GM19351 (cell line): ENCODE measurements around the gene OSM.
A peak's percentile ranks its signal among the peaks of the same experiment; 100 is the strongest.

Source experiments
- ATAC-seq: cut with Tn5 transposase; IDR thresholded peaks from one replicate; pipeline ENCODE4 v1.9.1; 2021; ENCODE audit warnings: mild to moderate bottlenecking, moderate library complexity; ENCODE audit not compliant: unreplicated experiment

OSM gene

DNA sequence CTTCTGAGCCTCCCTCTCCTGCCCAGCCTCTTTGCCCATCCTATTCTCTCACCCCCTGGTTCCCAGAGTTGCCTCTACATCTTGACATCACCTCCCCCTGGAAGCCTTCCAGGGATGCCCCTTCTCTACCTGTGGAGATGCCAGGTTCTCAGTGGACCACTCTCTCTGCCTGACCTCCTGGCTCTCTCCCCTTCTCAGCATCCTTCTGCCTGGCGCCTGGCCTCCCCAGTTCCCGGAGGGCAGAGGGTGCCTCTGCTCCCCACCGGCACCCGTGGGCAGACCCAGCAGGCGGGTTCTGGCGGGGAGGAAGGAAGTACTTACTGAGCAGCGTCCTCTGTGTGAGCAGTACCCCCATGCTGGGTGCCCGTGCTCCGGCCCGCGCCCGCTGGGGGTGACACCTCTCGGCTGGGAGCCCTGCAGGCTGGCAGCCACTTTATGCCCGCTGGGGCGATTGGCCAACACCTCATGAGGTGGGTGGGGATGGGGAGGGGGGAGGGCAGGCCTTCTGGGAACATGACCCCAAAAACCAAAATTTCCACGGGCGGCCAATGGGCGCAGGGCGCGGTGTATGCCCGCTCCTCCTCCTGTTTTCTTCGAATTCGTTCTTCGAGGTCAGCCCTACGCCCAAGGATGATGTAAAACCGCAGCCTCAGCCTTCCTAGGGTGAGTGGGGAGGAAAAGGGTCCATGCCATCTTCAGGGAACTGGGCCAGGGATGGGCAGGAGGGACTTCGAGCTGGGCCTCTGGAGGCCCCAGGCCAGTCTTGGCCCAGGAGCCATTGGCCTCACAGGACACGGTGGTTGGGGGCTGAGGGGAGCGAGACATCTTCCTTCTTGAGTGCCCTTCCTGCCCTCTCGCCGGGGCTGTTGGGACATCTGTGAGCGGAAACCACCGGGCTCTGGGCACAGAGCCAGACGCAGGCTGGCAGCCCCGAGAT, at the start of gene OSM:
Gene OSM (minus strand): TSS at position 407 of the 937 bp plus-strand sequence. CDS start 52 bp downstream, at position 355.
- peak; percentile 7 for ATAC-seq

DNA sequence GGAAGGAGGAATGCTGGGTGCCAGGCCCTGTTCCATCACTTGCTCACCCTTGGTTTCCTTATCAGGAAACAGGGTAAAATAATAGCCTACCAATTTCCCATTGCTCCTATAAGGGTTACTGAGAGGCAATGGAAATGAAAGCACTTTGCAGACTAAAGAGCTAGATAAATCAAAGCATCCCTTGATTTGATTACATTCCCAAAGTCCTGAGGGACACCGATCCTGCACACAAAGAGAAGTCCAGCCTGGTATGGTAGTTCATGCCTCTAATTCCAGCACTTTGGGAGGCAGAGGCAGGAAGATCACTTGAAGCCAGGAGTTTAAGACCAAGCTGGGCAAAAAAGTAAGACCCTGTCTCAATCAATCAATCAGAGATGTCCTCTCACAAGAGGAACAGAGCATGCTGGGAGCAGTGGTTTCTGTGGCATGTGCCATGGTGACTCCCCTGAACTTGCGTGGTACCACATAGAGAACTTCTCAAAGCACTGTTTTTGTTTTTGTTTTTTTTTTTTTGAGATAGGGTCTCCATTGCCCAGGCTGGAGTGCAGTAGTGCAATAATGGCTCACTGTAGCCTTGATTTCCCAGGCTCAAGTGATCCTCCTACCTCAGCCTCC, 49.4 kb upstream of the OSM start:
- ATAC-seq = no peak

DNA sequence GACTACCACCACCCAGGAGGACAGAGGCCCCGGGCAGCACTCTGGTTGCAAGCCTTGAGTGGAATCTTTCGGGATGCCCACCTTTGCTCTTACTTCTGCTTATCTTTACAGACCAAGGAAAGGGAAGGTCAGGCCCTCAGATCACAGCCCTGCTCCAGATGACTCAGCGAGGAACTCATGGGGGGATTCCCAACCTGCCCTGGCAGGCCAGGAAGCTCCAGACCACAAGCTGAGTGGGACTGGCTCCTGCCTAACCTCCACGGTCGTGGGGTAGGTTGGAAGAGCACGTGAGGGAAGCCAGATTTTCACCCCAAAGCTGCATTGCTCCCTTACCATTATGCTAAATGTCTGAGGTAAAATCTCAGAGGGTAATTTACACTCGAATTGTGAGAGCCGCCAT, 48.3 kb upstream of the OSM start:
- no peak for ATAC-seq

DNA sequence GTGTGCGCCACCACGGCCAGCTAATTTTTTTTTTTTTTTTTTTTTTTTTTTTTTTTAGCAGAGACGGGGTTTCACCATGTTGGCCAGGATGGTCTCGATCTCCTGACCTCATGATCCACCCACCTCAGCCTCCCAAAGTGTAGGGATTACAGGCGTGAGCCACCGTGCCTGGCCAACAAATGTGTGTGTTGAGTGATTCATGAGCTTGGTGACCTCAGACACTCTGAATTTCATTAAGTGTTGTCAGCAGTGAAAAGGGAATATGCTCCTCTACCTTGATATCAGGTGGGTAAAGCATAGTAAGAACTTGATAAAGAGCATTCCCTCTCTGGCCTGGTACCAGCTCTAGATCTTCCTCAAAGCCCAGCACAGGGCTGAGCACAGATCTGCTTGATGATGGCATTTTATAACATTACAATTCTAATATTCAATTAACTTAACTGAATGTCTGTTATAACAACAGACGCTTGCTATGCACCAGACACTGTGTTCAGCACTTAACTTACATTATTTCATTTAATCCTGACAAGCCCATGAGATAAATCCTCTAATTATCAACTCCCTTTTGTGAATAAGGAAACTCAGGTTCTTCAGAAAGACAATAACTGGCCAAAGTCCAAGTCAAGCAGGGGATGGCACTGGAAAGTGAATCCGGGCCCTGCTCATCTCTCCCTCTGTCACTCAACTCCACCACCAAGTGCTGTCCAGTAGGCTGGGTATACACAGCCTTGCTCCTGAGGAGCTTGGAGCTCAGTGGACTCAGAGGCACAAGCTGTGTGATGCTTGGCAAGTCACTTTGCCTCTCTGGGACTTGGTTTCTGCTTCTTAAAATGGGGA, 47.1 kb upstream of the OSM start:
- no peak for ATAC-seq

DNA sequence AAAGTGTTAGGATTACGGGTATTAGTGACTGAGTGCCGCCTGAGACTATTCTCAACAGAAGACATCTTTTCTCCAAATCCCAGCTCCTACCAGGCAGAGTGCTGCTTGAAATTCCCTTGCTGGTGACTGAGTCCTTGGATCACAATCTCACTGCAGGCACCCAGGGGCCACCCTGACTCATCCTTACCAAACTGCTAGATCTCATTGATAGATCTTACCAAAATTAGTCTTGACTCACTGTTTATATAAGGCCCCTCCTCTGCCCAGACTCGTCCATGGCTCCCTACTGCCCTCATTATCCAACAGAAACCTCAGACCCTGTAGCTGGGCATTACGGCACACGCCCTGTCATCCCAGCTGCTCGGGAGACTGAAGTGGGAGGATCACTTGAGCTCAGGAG, 45.4 kb upstream of the OSM start:
- no peak for ATAC-seq

DNA sequence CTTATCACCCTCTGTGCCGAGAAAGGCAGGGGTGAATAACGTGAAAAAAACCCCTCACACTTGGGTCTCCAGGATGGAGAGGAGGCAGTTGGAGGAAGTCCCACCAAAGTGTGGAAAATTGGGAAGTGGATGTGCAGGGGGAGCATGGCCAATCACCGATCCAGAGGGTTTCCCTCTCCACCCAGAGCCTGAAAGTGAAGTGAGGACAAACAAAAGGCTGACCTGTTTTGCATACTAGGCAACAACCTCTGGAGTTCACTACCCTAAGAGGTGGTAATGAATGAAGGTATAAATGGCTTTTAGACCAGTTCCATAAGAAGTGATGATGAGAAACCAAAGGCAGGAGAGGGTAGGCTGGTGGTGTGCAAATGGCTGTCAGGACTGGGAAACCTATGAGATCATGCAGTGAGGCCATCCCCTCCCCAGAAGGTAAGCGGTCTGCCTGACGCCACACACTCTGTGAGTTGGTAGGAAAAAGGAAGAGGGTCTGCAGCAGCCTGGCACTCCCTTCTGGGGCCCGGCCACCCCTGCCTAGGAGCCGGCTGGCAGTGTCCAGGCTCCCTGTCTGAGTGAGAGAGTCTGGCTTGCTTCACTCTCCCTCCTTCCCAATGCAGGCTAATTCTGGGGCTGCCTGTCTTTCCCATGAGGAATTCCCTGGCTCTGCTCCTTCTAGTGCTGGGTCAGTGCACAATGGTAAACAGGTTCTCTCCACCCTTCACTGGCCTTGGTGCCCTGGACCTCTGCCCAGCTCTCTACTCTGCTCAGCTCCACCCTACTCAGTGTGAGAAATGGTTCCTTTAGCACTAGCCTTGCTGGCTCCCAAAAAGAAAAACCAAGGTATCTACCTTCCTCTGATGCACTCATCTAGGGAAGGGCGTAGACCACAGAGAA, 44.5 kb upstream of the OSM start:
- ATAC-seq = no peak

DNA sequence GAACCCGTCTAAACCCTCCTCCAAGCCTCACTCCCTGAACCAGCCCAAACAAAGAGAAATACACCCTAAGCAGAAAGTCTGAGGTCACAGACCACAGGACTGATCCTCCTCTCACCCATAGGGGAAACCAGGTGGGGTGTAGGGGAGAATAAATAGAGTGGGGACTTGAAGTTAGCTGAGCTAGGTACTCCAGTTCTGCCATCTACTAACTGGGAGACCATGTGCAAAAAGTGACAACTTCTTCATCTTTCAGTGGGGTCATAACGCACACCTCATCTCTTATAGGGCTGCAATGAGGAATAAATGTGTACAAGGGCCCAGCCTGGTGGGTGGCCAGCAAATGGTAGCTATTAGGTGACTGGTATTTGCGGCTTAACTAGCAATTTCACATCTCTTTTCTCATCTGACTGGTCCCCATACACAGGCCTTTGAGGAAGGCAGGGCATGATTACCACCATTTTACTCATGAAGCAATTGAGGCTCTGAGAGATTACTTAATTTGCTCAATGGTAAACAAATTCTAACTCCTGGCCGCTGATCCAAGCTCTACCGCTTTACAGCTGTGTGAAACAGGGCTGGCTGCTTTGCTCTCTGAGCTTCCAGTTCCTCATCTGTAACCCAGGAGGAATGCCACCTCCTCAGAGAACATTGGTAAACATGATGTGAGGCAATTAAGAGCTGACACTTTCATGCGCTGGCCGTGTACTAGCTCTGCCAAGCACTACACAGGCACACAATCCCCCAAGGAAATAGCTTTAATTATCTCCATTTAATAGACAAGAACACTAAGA, 43.5 kb upstream of the OSM start:
- peak; percentile 39 for ATAC-seq

DNA sequence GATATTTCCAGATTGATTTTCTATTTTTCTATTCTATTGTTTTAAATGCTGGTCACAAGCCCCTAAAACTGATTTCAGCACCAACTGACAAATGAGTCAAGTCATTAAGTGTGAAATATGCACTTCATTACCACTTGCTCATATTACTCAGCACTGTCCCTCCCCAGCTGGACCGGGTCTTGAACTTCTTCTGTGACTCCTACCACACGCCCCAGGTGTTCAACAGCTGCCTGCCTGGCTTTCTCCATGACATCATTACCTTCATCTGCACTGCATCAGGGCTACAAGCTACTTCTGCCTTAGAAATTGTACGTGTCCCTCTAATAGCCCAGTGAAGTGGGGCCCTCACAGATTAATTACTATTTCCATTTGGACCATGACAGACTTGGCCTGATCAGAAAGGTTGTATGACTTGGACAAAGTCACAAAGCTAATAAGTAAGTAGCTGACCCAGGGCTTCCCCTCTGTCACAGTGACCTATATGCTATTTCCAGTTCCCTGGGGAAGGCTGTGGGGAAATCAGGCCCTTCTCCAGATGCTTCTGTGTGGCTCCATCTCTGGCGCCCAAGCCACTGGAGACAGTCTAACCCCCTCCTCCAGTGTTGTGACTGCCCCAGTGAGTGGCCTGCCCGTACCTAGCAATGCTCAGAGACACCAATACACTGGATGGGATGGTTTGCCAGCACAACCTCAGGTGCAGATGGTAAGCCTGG, 42.0 kb upstream of the OSM start:
- peak; percentile 39 for ATAC-seq

DNA sequence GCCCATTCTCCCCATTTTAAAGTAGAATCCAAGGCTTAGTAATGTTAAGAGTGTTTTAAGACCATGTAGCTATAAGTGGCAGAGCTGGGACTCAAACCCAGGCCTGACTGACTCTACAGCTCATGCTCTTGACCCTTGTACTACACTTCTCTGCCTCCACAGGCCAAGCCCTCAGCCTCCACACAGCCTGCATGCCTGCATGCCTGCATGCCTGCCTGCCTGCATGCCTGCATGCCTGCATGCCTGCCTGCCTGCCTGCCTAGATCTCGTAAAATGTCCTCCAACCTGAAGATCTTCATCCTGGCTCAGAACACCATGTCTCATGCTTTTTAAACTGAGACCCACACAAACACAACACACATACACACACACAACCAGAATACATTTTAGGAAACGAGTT, 41.4 kb upstream of the OSM start:
- ATAC-seq = no peak

DNA sequence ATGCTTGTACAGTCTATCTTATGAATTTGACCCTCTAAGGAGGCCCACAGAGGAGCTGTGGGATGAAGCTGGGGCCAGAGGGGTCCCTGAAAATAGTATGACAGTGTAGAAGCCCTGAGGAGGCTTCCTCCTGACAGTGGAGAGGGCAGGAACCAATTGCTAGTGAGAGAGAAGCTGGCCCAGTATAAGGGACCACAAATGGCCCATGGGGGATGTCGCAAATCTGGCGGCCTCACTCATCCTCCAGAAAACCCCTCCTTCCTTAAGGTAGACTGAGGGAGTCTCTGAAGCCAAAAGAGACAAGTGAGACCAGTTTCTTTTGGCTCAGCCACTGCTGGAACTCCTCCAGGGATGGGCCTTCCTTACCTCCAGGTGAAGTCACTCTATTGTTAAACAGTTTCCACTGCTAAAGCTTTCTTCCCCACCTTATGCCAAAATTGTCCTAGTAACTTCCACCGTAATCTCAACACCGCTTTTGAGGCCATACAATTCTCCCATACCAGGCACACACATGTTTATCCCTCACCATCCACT, 40.5 kb upstream of the OSM start:
- ATAC-seq = no peak

DNA sequence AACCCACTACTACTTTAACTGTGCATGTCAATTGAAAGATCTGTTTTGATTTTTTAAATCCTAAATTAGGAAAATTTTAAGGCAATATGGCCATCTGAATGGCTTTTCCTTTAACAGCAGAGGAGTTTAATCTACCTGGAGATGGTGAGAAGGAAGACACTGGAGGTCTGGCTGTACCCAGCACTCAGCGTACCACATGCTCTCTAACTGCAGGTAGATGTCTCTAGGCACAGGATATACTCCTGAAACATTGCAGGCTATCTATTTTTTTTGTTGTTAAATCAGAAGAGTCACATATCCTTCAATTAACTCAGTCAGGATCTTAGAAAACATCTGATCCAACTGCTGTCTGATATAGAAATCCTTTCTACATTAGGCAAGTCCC, 40.0 kb upstream of the OSM start:
- no peak for ATAC-seq

DNA sequence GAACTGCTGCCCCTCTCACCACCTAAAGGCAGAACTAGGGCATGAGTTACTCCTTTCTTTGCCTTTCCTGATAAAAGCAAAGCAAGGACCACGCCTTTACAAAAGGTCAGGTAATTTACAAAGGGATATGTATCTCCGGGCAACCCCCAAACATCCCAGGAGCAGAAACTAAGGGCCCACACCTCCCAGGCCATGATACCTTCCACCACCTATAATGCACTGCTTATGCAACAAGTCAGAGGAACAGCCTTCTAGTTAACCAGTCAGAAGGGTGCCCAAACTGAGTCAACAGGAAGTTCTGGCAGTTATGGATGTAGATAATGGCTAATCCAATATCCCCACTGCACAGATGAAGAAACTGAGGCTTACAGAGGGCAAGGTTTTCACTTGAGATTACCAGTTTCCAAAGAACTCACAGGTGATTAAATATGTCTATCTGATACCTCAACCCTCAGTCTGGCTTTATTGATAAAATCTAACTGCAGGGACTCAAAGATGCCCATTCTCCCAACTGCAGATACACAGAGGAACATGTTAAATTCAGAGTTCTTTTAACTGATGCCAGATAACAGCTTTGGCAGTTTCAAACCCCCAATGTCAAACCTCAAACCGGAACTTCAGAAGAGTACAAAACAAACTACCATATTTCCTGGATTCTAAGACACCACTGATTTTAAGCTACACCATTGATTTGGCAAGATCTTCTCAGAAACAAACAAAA, 39.4 kb upstream of the OSM start:
- ATAC-seq = no peak

DNA sequence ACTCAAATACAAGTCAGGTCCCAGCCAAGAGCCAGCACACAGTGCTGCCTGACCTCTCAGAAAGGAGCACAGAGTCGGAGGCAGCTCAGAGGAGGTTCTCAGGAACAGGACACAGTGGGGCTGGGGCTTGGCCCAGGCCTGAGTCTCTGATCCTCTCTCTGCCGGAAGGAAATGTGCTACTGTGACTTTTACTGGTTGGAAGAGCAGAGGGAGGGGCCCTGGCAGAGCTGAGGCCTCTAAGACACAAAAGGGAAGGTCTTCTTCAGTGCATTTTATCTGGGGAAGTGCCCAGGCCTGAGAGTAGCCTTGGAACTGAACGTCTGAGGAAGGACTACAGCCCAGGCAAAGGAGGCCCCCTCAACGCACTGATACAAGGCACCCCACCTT, 38.9 kb upstream of the OSM start:
- ATAC-seq = peak; percentile 40

DNA sequence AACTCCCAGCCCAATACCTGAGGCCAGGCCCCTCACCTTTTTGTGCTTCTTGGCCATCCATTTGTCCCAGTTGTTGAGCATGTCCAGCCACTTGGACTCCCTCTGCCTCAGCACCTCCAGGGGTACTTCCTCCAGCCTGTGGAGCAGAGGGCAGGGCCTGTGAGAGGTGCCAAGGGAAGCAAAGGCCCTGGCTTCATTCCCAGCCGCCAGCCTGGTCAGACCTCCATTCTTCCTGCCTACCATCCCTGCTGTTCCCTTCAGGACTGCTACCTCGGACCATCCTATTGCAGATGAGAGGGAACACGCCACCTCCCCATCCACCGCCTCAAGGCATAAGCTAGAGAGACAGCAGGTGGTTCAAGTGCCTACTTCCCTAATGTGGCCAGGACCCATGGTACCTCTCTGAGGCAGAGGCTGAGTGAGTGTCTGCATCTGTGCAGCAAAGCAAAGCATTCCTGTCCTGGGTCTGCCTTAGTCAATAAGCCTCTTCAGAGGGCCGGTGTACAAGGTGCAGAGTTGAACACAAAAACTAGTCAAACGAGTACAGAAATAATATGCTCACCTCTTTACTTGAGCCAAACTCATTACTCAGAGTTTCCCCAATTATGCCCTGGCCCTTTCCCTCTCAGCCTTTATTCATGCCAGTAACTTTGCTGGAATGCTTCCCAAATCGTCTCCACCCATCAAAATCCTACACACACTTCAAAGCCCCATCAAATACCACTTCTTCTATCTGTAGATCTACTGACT, 38.0 kb upstream of the OSM start:
- no peak for ATAC-seq

DNA sequence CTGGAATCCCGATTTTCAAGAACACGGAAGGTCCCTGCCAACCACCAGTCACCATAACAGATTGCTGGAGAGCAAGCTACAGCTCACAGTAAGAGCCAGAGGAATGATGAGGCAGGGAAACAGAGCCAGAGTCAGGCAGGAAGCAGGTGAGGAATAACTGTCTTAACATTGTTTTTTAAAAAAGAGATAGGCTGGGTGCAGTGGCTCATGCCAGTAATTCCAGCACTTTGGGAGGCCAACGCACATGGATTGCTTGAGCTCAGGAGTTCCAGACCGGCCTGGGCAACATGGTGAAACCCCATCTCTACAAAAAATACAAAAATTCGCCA, 36.1 kb upstream of the OSM start:
- no peak for ATAC-seq

DNA sequence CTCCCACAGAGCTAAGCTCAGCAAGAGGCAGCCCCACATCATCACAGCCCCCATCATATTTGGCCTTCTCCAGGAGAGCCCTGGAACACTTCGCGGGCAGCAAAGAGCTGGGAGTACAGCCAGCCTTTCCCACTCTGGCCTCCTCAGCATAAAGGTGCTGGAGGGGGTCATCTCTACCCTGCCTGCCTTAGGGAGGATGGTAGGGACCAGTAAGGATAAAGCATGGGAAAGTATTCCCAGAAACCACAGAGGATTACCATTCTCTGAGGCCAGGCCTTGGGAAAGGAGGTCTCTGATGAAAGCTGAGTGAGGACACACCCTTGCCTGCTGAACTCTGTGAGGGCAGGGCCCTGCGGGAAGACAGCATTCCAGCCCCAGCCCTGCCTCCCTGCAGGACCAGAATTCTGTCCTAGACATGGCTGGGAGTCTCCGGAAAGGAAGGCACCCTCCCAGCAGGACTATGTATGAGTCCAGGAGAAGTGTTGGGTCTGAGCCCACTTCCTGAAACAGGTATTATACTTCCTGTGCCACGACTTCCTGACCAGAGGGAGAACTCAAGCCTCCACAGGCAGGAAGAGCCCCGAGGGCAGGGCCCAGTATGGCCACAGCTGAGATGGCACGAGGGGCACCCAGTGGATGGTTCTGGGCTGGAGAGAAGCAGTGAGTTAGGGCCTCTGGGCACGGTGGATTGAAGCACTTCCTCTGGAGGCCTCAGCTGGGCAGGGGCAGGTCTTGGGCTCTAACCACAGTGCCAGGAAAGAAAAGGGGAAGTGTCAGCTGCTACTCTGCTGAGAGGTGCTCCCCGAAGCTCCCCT, 35.6 kb upstream of the OSM start:
- ATAC-seq = no peak

DNA sequence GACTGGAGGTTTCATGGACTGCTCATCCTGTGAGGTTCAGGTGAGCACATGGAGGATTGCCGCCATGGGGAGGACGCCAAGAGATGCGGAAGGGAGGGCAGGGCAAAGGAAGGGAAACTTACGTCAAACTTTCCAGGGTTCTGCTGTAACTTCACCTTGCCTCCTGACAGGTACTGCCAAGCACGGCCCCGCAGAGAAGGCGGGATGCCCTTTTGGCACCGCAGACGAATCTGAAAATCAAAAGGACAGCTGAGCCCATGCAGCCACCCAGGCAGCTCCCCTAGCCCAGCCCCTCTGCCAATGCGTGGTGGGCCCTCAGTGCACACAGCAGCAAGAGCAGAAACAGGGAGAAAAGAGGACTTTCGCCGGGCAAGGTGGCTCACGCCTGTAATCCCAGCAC, 32.7 kb upstream of the OSM start:
- no peak for ATAC-seq
